ENCODE results near the gene FAM171A2. TPM values are rescaled to one million over a fixed set of nuclear protein-coding genes. Genes with fewer than 3 reads are reported as not detected.

Gene FAM171A2
- total RNA-seq, 1 experiment from 2014 or later = 1.2 TPM

DNA sequence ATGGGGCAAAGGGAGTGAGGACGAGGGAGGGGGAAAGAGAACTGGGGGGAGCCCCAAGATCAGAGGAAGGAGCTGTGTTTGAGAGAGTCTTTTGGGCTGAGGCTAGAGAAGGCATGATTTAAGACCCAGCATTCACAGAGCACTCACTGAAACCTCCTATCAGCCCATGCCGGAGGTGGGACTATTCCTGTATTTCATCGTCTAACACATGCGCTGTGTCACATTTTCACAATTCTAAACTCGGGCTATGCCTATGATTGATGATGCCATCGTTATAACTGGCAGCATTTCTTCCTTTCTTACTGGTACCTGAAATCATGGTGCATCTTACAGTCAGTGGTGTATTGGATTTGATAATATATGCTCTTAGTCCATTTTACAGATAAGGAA is 3.5 kb downstream of the FAM171A2 start:
- Histone ChIP-seq H3K9me2 (replicated peaks; ENCODE audit: insufficient read depth, low read length) (no peaks in the 10 kb centered on the region), H3K4me2 (ENCODE audit: low read depth, low read length, poor library complexity, severe bottlenecking) (no peak overlapping the region), H4K20me1 (ENCODE audit: insufficient read depth, low read depth, low read length) (0 out of 2 replicates have a peak, but pooled peaks cover 3% of the 10 kb centered on the region), H3K9ac (ENCODE audit: low read length) (no peak overlapping the region), H3K79me2 (ENCODE audit: low read length) (no peaks in the 10 kb centered on the region), H3K27ac (ENCODE audit: low read length) (no peak overlapping the region), H3K36me3 (ENCODE audit: insufficient read depth, low read length) (no peaks in the 10 kb centered on the region), H3K27me3 (ENCODE audit: low read length) (no peaks in the 10 kb centered on the region), H3K9me3 (ENCODE audit: low read length) (no peaks in the 10 kb centered on the region), H3K4me1 (ENCODE audit: low read length) (peaks cover 22% of the 10 kb centered on the region), H3K4me3 (ENCODE audit: low read length) (no peak overlapping the region), H2AFZ (ENCODE audit: low read length) (no peak overlapping the region)
- DNase-seq = peak; percentile 49

DNA sequence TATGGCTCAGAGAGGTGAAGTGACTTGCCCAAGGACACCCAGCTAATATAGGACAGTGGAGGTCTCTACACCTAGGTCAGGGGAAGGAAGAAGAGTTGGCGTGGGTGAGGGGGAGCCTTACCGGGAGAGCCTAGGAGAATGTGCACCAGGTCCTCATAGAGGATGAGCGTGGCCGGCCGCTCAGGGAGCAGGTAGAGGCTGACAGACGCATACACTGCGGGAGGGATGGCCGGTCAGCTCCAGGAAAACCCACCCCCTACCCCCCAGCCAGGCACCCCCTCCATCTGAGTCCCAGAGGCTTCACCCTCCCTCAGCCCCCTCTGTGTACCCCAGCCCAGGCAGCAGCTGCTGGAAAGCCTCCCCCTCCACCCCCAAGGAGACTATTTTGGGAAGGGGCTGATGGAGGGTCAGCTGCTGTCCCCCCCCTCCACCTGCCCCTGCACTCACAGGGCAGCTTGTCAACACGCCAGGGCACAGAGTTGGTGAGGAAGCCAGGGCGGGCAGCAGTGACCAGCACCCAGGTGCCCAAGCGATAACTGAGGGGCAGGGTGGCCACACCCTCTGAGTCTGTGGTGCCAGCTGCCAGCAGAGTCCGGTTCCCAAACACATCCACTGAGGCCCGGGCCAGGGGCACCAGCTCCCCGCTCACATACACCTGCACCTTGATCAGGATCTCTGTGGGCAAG is 4.1 kb downstream of the FAM171A2 start:
- Histone ChIP-seq H3K4me2 (ENCODE audit: low read depth, low read length, poor library complexity, severe bottlenecking) (no peak overlapping the region), H3K9ac (ENCODE audit: low read length) (no peak overlapping the region), H3K36me3 (ENCODE audit: insufficient read depth, low read length) (no peaks in the 10 kb centered on the region), H3K79me2 (ENCODE audit: low read length) (no peaks in the 10 kb centered on the region), H3K4me1 (ENCODE audit: low read length) (peaks cover 22% of the 10 kb centered on the region), H3K27ac (ENCODE audit: low read length) (no peak overlapping the region), H3K9me3 (ENCODE audit: low read length) (no peaks in the 10 kb centered on the region), H3K27me3 (ENCODE audit: low read length) (no peaks in the 10 kb centered on the region), H3K4me3 (ENCODE audit: low read length) (no peak overlapping the region), H3K9me2 (replicated peaks; ENCODE audit: insufficient read depth, low read length) (no peaks in the 10 kb centered on the region), H4K20me1 (ENCODE audit: insufficient read depth, low read depth, low read length) (0 out of 2 replicates have a peak, but pooled peaks cover 3% of the 10 kb centered on the region), H2AFZ (ENCODE audit: low read length) (no peak overlapping the region)
- no peak for DNase-seq

DNA sequence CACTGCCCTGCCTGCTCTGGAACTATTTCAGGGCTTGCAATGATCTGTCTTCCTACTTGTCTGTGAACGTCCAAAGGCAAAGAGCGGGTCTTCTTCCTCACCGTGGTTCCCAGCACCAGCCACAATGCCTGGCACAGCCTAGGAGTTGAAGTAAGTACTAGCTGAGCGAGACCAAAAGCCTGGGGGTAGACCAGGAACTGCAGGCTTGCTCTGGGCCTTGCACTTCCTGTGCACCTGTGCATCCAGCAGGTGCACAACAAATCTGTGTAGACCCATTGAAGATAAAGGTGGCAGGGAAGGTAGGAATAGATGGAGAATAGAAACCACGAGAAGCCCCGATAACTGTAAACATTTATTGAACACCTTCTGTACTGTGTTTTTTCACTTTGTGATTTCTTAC is 4.6 kb downstream of the FAM171A2 start:
- Histone ChIP-seq H3K9ac (ENCODE audit: low read length) (no peak overlapping the region), H3K27ac (ENCODE audit: low read length) (no peak overlapping the region), H3K4me2 (ENCODE audit: low read depth, low read length, poor library complexity, severe bottlenecking) (no peak overlapping the region), H2AFZ (ENCODE audit: low read length) (no peak overlapping the region), H3K9me3 (ENCODE audit: low read length) (no peaks in the 10 kb centered on the region), H4K20me1 (ENCODE audit: insufficient read depth, low read depth, low read length) (0 out of 2 replicates have a peak, but pooled peaks cover 3% of the 10 kb centered on the region), H3K4me1 (ENCODE audit: low read length) (peaks cover 22% of the 10 kb centered on the region), H3K79me2 (ENCODE audit: low read length) (no peaks in the 10 kb centered on the region), H3K9me2 (replicated peaks; ENCODE audit: insufficient read depth, low read length) (no peaks in the 10 kb centered on the region), H3K4me3 (ENCODE audit: low read length) (no peak overlapping the region), H3K36me3 (ENCODE audit: insufficient read depth, low read length) (no peaks in the 10 kb centered on the region), H3K27me3 (ENCODE audit: low read length) (no peaks in the 10 kb centered on the region)
- DNase-seq = no peak

DNA sequence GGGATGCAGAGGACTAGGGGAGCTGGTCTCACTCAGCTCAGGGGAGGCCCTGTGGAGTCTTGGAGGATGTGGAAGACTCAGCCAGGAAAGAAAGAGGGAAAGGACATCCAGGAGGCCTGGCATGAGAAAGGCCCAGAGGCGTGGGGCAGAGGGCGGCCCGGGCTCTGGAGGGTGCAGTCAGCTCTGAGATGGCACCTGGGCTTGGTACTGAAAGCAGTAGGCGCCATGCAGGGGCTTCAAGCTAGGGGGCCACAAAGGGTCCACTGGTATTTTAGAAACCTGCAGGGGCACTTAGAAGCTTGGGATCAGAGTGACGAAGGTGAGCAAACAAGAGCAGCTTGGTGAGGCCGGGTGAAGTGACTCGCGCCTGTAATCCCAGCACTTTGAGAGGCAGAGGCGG is 5.6 kb downstream of the FAM171A2 start:
- Histone ChIP-seq H3K4me2 (ENCODE audit: low read depth, low read length, poor library complexity, severe bottlenecking) (no peak overlapping the region), H3K27me3 (ENCODE audit: low read length) (no peaks in the 10 kb centered on the region), H2AFZ (ENCODE audit: low read length) (no peak overlapping the region), H3K9ac (ENCODE audit: low read length) (no peak overlapping the region), H3K27ac (ENCODE audit: low read length) (no peak overlapping the region), H3K79me2 (ENCODE audit: low read length) (no peaks in the 10 kb centered on the region), H3K4me1 (ENCODE audit: low read length) (peaks cover 18% of the 10 kb centered on the region), H3K9me2 (replicated peaks; ENCODE audit: insufficient read depth, low read length) (no peaks in the 10 kb centered on the region), H3K4me3 (ENCODE audit: low read length) (no peak overlapping the region), H3K36me3 (ENCODE audit: insufficient read depth, low read length) (no peaks in the 10 kb centered on the region), H4K20me1 (ENCODE audit: insufficient read depth, low read depth, low read length) (0 out of 2 replicates have a peak, but pooled peaks cover 3% of the 10 kb centered on the region), H3K9me3 (ENCODE audit: low read length) (no peaks in the 10 kb centered on the region)
- DNase-seq = no peak

DNA sequence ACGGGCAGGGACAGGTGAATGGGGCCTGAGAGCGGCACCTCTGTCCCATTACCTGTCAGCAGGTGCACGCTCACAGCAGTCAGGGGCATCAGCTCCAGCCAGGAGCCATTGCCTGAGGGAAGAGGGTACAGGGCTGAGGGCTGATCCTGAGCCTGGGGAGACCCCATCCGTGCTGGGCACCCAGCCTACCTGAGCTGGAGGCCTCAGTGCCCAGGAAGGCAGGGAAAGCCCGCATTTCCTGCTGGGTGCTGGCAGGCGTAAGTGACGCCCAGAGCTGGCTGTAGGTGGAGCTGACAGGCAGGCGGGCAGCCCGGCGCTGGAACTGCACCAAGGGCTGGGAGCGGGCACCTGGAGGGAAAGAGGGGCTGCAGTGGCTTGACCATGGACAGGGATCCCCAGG is 7.4 kb downstream of the FAM171A2 start:
- peaks cover 4% of the 10 kb centered on the region; the same call in 1 of the 2 replicates for H3K36me3 ChIP-seq (ENCODE audit: insufficient read depth, low read length)
- H3K9ac ChIP-seq (ENCODE audit: low read length) = no peak overlapping the region

DNA sequence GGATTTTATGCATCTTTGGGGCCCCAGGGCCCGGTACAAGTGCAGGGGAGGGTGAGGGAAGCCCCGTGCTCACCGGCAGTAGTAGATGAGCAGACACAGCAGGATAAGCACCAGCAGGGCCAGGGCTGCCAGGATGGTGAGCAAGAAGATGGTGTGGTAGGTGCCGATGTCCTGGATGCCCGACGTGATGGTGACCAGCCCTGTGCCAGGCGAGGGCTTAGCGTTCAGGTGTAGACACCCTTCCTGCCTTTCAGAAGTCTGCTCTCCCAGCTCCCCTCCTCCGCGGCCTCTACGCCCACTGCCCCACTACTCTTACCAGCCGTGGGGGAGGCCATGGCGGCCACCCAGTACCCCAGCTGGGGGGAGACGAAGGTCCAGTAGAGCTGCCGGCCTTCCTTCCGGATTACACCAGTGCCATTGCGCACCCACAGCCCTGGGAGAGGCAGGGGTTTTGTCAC is 8.0 kb downstream of the FAM171A2 start:
- H3K4me2 ChIP-seq (ENCODE audit: low read depth, low read length, poor library complexity, severe bottlenecking) = no peak overlapping the region
- no peak overlapping the region for H3K9ac ChIP-seq (ENCODE audit: low read length)
- no peak overlapping the region for H2AFZ ChIP-seq (ENCODE audit: low read length)
- 0 out of 2 replicates have a peak, but pooled peaks cover 3% of the 10 kb centered on the region for H4K20me1 ChIP-seq (ENCODE audit: insufficient read depth, low read depth, low read length)
- H3K27ac ChIP-seq (ENCODE audit: low read length) = no peak overlapping the region
- no peaks in the 10 kb centered on the region for H3K9me2 ChIP-seq (replicated peaks; ENCODE audit: insufficient read depth, low read length)
- no peaks in the 10 kb centered on the region for H3K27me3 ChIP-seq (ENCODE audit: low read length)
- H3K4me3 ChIP-seq (ENCODE audit: low read length) = no peak overlapping the region
- H3K9me3 ChIP-seq (ENCODE audit: low read length) = no peaks in the 10 kb centered on the region
- no peak for DNase-seq
- no peaks in the 10 kb centered on the region for H3K79me2 ChIP-seq (ENCODE audit: low read length)
- H3K4me1 ChIP-seq (ENCODE audit: low read length) = peaks cover 4% of the 10 kb centered on the region; the same call in 1 of the 2 replicates
- H3K36me3 ChIP-seq (ENCODE audit: insufficient read depth, low read length) = peaks cover 4% of the 10 kb centered on the region

More for the DNA sequence above, 7.4 kb downstream of the FAM171A2 start:
- no peak overlapping the region for H2AFZ ChIP-seq (ENCODE audit: low read length)
- 0 out of 2 replicates have a peak, but pooled peaks cover 3% of the 10 kb centered on the region for H4K20me1 ChIP-seq (ENCODE audit: insufficient read depth, low read depth, low read length)
- no peak overlapping the region for H3K4me2 ChIP-seq (ENCODE audit: low read depth, low read length, poor library complexity, severe bottlenecking)
- H3K9me3 ChIP-seq (ENCODE audit: low read length) = no peaks in the 10 kb centered on the region
- H3K27me3 ChIP-seq (ENCODE audit: low read length) = no peaks in the 10 kb centered on the region
- no peak overlapping the region for H3K4me3 ChIP-seq (ENCODE audit: low read length)
- peaks cover 9% of the 10 kb centered on the region; the same call in 1 of the 2 replicates for H3K4me1 ChIP-seq (ENCODE audit: low read length)
- H3K9me2 ChIP-seq (replicated peaks; ENCODE audit: insufficient read depth, low read length) = no peaks in the 10 kb centered on the region
- no peaks in the 10 kb centered on the region for H3K79me2 ChIP-seq (ENCODE audit: low read length)
- DNase-seq = no peak
- no peak overlapping the region for H3K27ac ChIP-seq (ENCODE audit: low read length)

DNA sequence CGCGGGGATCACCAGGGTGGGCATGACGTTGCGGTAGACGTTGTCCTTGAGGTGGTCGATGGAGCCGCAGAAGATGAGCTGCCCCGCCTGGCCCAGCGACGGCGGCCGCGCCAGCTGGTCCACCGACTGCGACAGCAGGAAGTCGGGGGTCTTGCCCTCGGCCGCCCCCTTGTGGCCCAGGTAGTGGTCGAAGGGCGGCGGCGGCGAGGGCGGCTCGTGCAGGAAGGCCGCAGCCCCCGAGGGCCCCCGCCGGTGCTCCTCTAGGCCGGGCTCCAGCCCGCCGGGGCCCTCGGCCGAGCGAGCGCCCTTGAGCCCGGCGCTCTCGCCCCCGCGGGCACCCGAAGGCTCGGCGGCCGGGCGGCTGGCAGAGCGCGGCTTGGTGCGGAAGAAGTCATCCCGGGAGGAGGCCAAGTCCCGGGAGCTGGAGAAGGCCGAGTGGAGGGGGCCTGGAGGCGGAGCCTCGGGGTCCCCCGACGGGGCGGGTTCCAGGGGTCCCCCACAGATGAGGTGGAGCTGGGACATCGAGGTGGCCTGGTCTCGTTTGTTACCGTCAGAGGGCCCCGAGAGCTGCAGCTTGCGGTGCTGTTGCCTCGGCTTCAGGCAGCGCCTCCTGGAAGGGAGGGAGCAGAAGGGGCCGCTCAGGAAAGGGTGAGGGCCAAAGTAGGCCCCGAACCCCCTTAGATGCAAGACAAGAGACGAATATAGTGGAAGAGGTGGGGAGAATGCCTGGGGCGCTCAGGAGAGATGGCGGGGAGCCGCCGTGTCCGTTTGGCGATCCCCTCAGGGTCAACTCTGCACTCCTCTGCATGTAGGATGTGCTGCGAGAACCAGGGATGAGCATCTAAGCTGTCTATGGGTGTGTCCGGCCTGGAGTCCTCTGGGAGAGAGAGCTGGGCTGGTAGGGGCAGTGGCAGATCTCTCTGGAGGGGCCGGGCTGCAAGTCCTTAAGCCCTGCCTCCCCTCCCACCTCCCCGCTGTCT is 8.8 kb downstream of the FAM171A2 start:
- peaks cover 4% of the 10 kb centered on the region for H3K36me3 ChIP-seq (ENCODE audit: insufficient read depth, low read length)
- no peak overlapping the region for H2AFZ ChIP-seq (ENCODE audit: low read length)
- no peaks in the 10 kb centered on the region for H3K27me3 ChIP-seq (ENCODE audit: low read length)
- peak; percentile 84 for DNase-seq
- H3K27ac ChIP-seq (ENCODE audit: low read length) = no peak overlapping the region
- H3K4me1 ChIP-seq (ENCODE audit: low read length) = peaks cover 4% of the 10 kb centered on the region; the same call in 1 of the 2 replicates
- no peak overlapping the region for H3K4me3 ChIP-seq (ENCODE audit: low read length)
- H3K9me2 ChIP-seq (replicated peaks; ENCODE audit: insufficient read depth, low read length) = no peaks in the 10 kb centered on the region
- H3K9me3 ChIP-seq (ENCODE audit: low read length) = no peaks in the 10 kb centered on the region
- 0 out of 2 replicates have a peak, but pooled peaks cover 3% of the 10 kb centered on the region for H4K20me1 ChIP-seq (ENCODE audit: insufficient read depth, low read depth, low read length)
- no peak overlapping the region for H3K9ac ChIP-seq (ENCODE audit: low read length)
- H3K79me2 ChIP-seq (ENCODE audit: low read length) = no peaks in the 10 kb centered on the region
- no peak overlapping the region for H3K4me2 ChIP-seq (ENCODE audit: low read depth, low read length, poor library complexity, severe bottlenecking)

All from Karpas-422 (cell line).